Measurements from ENCODE around the gene PCDH9. TPM values are rescaled to one million over a fixed set of nuclear protein-coding genes. Genes with fewer than 3 reads are reported as not detected.

PCDH9 gene
- total and polyA plus RNA-seq, 10 of the 15 experiments (the other 5 are each of a cell fraction or from before 2014, with no cell fraction given), result 0.02 to 2.3 (median 0.05) TPM; not detected in 1

- ATAC-seq (no peak), FAIRE-seq (no peak), DNase-seq (ENCODE audit: low read depth, low spot score) (no peak)
- ChIA-PET RAD21 (ENCODE audit: unreplicated experiment) (no interaction called here), CTCF (no interaction called here), POLR2A (no interaction called here), SMC1A (ENCODE audit: uncharacterized antibody, unreplicated experiment) (interaction anchor here (0.6 to 1.6 kb wide), 2 partner anchors 24 kb away, joined by 3 read pairs; no protein-coding TSS in a partner anchor)
- H3K36me3 ChIP-seq (ENCODE audit: control insufficient read depth in 2 of 2, insufficient read depth in 2 of 2, low read length in 1 of 2), result no peaks in the 10 kb centered on the region
- no peak overlapping the region for H3K4me2 ChIP-seq (ENCODE audit: control insufficient read depth, insufficient read depth)
- in situ Hi-C loops (cut with MboI), result no loop called here
- no peaks in the 10 kb centered on the region for H3K4me1 ChIP-seq (ENCODE audit: control insufficient read depth, insufficient read depth, low read length)
- no peaks in the 10 kb centered on the region for H4K20me1 ChIP-seq (ENCODE audit: control insufficient read depth, insufficient read depth)
- no peak overlapping the region for H3K27ac ChIP-seq (ENCODE audit: control insufficient read depth, insufficient read depth)
- H3K9ac ChIP-seq (ENCODE audit: control insufficient read depth, insufficient read depth, low read length), result no peak overlapping the region
- WGBS (ENCODE audit: insufficient coverage, insufficient replicate concordance, low lambda C conversion rate, missing lambda C conversion rate), result 0% methylated on average over 1 of the region's 1 CpG
- no peaks in the 10 kb centered on the region for H3K79me2 ChIP-seq (ENCODE audit: control insufficient read depth, insufficient read depth, low read length)
- no peaks in the 10 kb centered on the region for H3K27me3 ChIP-seq (replicated peaks in 1 of 2; ENCODE audit: control insufficient read depth in 2 of 2, insufficient read depth in 2 of 2, low read length in 1 of 2)
- no peak overlapping the region for H3K4me3 ChIP-seq
- H3K9me3 ChIP-seq (replicated peaks; ENCODE audit: control insufficient read depth, insufficient read depth, low read length), result no peaks in the 10 kb centered on the region
- TF ChIP-seq FOS (IDR thresholded peaks at IDR 0.05; ENCODE audit: borderline replicate concordance, extremely low read depth, insufficient read length) (no peak), RB1 (IDR thresholded peaks at IDR 0.05; ENCODE audit: borderline replicate concordance) (no peak), IRF4 (IDR thresholded peaks at IDR 0.05; ENCODE audit: low read depth, low read length) (no peak), RELB (IDR thresholded peaks at IDR 0.05; ENCODE audit: low read depth) (no peak), SP1 (IDR thresholded peaks at IDR 0.05; ENCODE audit: low read depth, low read length) (no peak), JUNB (IDR thresholded peaks at IDR 0.05) (no peak), ATF2 (IDR thresholded peaks at IDR 0.05; ENCODE audit: low read length) (no peak), CHD1 (IDR thresholded peaks at IDR 0.05; ENCODE audit: low read depth, low read length) (no peak), E2F8 (IDR thresholded peaks at IDR 0.05; ENCODE audit: low read depth, partially characterized antibody) (no peak), NFYA (IDR thresholded peaks at IDR 0.05; ENCODE audit: borderline replicate concordance, low read depth, low read length) (no peak), MEF2A (IDR thresholded peaks at IDR 0.05; ENCODE audit: insufficient read depth, low read depth, low read length) (no peak), MYB (IDR thresholded peaks at IDR 0.05; ENCODE audit: borderline replicate concordance, low read depth, low read length) (no peak), USF2 (IDR thresholded peaks at IDR 0.05; ENCODE audit: borderline replicate concordance, low read depth, low read length) (no peak), NFIC (IDR thresholded peaks at IDR 0.05; ENCODE audit: low read depth, low read length) (no peak), NR2F1 (conservative IDR thresholded peaks at IDR 0.05) (no peak), ZNF622 (IDR thresholded peaks at IDR 0.05) (no peak), CBX5 (IDR thresholded peaks at IDR 0.05; ENCODE audit: low read depth) (no peak), ESRRA (IDR thresholded peaks at IDR 0.05; ENCODE audit: low read length) (no peak)
- no peak overlapping the region for H2AFZ ChIP-seq (ENCODE audit: control insufficient read depth, low read depth, low read length)
- intact Hi-C loops (cut with micrococcal nuclease; ENCODE audit: unreplicated experiment), result no loop called here
- no TSS peak for BruUV-seq (replicated peaks)
Measured at GRCh38 chr13:66855131-66855530, 375.0 kb downstream of the PCDH9 start.
